IPS-18c (cell line): Measurements from ENCODE around the gene HPS6.
A peak's percentile ranks its signal among the peaks of the same experiment; 100 is the strongest.

Experiments
- H3K4me3 ChIP-seq: 2 replicates; pipeline ENCODE4 v1.7.0; 2013; ENCODE audit warnings: low read depth, mild to moderate bottlenecking, low read length, moderate library complexity; ENCODE audit not compliant: insufficient read depth
- H3K9me3 ChIP-seq: one replicate; pipeline ENCODE4 v1.6.1; 2013; ENCODE audit warnings: mild to moderate bottlenecking, low read length, moderate library complexity; ENCODE audit not compliant: control insufficient read depth, insufficient read depth

HPS6 gene

GRCh38 chr10:102065561-102066398, 631 bp downstream of the HPS6 start:
- H3K9me3 ChIP-seq: peaks cover 2% of the 10 kb centered on the region

DNA sequence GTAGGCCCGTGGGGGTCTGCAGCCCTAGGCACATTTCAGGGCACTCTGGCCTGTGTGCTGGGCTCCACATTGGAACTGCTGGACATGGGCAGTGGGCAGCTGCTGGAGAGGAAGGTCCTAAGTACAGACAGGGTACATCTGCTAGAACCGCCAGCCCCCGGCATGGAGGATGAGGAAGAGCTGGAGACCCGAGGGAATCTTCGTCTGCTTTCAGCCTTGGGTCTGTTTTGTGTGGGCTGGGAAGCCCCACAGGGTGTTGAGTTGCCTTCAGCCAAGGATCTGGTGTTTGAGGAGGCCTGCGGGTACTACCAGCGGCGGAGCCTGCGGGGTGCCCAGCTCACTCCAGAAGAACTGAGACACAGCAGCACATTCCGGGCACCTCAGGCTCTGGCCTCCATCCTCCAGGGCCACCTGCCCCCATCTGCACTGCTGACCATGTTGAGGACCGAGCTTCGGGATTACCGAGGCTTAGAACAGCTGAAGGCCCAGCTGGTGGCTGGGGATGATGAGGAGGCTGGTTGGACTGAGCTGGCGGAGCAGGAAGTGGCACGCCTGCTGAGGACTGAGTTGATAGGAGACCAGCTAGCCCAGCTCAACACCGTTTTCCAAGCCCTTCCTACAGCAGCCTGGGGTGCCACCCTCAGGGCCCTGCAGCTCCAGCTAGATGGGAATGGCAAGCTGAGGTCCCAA, 1.4 kb downstream of the HPS6 start:
- H3K4me3 ChIP-seq: peak overlapping the region; percentile 99
- peaks cover 2% of the 10 kb centered on the region for H3K9me3 ChIP-seq

More at GRCh38 chr10:102065561-102066398, 631 bp downstream of the HPS6 start:
- peak overlapping the region; percentile 99 for H3K4me3 ChIP-seq

DNA sequence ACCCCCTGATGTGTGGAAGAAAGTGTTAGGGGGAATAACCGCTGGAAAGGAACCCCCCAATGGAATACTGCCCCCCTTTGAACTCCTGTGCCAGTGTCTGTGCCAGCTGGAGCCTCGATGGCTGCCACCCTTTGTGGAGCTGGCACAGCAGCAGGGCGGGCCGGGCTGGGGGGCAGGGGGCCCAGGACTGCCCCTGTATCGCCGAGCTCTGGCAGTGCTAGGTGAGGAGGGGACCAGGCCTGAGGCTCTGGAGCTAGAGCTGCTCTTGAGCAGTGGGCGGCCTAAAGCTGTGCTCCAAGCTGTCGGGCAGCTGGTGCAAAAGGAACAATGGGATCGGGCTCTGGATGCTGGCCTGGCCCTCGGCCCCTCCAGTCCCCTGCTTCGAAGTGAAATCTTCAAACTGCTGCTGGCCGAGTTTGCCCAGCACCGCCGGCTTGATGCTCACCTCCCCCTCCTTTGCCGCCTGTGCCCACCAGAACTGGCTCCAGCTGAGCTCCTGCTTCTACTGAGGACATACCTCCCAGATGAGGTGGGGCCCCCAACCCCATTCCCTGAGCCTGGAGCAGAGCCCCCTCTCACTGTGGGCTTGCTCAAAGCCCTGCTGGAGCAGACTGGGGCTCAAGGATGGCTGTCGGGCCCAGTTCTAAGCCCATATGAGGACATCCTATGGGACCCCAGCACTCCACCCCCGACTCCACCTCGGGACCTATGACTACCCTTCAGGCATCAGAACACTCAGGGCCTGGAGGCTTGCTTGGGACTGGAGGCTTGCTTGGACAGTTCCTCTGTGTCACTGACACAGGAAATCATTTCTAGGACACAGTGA, 2.2 kb downstream of the HPS6 start:
- Histone ChIP-seq H3K9me3 (peaks cover 2% of the 10 kb centered on the region), H3K4me3 (no peak overlapping the region)

- Histone ChIP-seq H3K4me3 (no peak overlapping the region), H3K9me3 (peaks cover 2% of the 10 kb centered on the region)
Observed at GRCh38 chr10:102068216-102068615, 3.1 kb downstream of the HPS6 start.

- Histone ChIP-seq H3K4me3 (no peak overlapping the region), H3K9me3 (peaks cover 2% of the 10 kb centered on the region)
Observed at GRCh38 chr10:102069071-102069470, 3.9 kb downstream of the HPS6 start.

DNA sequence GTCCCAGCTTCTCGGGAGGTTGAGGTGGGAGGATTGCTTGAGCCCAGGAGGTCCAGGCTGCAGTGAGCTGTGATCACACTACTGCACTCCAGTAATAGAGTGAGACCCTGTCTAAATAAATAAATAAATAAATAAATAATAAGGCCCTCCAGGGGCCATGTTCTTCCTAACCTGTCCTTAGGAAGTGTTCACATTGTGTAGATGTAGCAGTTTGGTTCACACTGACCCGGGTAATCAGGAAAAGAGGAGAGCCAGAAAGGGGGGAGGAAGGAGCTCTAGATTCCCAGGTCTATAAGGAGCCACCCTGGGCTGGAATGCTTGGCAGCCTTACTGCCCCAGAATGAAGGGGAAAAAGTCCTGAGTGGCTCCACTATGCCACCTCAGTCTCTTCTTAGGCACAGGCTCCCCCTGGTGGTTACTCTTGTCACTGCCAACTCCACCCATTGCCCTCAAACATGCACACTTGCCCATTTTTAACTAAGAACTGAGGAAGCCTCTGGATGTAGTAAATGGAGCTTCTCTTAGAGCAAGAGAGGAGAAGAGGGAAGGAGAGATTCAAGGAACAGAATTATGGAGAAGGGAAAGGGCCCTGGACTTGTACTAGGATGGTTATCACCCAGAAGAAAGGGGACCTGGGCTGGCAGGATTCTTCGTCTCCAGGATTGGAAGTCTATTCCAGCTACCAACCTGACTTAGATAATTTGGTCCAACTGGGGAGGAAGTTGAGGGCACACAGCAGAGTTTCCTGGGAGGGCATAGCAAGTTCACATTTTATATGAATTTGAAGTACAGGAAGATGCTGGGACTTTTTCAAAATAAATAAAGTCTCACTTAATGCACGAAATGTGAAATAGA, 7.8 kb downstream of the HPS6 start:
- H3K9me3 ChIP-seq: peaks cover 2% of the 10 kb centered on the region

DNA sequence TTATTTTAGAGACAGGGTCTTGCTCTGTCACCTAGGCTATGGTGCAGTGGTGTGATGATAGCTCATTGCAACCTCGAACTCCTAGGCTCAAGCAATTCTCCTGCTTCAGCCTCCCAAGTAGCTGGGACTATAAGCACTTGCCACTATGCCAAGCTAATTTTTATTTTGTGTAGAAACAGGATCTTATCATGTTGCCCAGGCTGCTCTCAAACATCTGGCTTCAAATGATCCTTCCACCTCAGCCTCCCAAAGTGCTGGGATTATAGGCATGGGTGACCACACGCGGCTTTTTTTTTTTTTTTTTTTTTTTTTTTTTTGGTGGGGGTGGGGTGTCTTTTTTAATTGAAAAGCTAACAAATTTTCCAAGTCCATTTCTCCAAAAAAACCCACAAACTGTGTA, 18.4 kb downstream of the HPS6 start:
- Histone ChIP-seq H3K9me3 (no peaks in the 10 kb centered on the region), H3K4me3 (no peak overlapping the region)

More for the DNA sequence above, 7.8 kb downstream of the HPS6 start:
- H3K4me3 ChIP-seq: no peak overlapping the region

GRCh38 chr10:102085336-102085735, 20.2 kb downstream of the HPS6 start:
- no peaks in the 10 kb centered on the region for H3K9me3 ChIP-seq
- H3K4me3 ChIP-seq: no peak overlapping the region

DNA sequence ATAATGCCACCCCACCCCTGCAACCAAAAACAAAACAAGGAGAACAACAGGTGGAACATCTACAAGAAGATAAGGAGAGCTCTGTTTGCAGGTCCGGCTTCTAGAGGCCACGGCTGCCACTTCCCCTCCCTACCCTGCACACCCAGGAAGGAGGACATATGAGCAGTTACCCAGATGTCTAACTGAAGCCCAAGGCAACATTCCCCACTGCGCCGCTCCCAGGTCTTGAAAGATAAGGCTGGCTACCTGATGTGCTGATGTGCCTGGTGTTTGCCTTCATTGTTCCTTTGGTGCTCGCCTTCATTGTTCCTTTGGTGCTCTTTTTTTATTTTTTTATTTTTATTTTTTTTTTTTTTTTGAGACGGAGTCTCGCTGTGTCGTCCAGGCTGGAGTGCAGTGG, 21.0 kb downstream of the HPS6 start:
- no peak overlapping the region for H3K4me3 ChIP-seq
- H3K9me3 ChIP-seq: no peaks in the 10 kb centered on the region

GRCh38 chr10:102090772-102091171, 25.6 kb downstream of the HPS6 start:
- no peak overlapping the region for H3K4me3 ChIP-seq

GRCh38 chr10:102096449-102096848, 31.3 kb downstream of the HPS6 start:
- Histone ChIP-seq H3K4me3 (no peak overlapping the region), H3K9me3 (no peaks in the 10 kb centered on the region)

More at GRCh38 chr10:102090772-102091171, 25.6 kb downstream of the HPS6 start:
- no peaks in the 10 kb centered on the region for H3K9me3 ChIP-seq

- H3K4me3 ChIP-seq: no peak overlapping the region
- no peaks in the 10 kb centered on the region for H3K9me3 ChIP-seq
Observed at GRCh38 chr10:102101152-102101551, 36.0 kb downstream of the HPS6 start.

- Histone ChIP-seq H3K4me3 (no peak overlapping the region), H3K9me3 (no peaks in the 10 kb centered on the region)
Observed at GRCh38 chr10:102102421-102102820, 37.3 kb downstream of the HPS6 start.

DNA sequence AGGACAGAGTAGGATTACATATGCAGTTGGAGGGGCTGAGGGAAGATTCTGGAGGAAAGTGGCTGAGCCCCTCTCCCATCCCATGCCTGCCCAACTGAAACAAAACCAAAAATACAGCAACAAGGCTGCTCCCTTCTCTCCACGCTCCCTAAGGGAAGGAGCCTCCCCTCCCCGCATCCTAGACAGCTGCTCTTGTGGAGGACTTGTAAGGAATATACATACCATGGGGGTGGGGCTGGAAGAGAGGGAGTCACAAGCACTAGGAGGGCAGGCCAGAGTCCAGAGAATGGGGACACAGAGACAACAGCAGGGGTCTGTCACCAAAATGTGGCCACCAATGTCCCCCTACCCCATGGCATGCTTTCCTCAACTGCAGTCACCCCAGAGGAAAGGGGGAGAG, 41.8 kb downstream of the HPS6 start:
- Histone ChIP-seq H3K4me3 (no peak overlapping the region), H3K9me3 (no peaks in the 10 kb centered on the region)

DNA sequence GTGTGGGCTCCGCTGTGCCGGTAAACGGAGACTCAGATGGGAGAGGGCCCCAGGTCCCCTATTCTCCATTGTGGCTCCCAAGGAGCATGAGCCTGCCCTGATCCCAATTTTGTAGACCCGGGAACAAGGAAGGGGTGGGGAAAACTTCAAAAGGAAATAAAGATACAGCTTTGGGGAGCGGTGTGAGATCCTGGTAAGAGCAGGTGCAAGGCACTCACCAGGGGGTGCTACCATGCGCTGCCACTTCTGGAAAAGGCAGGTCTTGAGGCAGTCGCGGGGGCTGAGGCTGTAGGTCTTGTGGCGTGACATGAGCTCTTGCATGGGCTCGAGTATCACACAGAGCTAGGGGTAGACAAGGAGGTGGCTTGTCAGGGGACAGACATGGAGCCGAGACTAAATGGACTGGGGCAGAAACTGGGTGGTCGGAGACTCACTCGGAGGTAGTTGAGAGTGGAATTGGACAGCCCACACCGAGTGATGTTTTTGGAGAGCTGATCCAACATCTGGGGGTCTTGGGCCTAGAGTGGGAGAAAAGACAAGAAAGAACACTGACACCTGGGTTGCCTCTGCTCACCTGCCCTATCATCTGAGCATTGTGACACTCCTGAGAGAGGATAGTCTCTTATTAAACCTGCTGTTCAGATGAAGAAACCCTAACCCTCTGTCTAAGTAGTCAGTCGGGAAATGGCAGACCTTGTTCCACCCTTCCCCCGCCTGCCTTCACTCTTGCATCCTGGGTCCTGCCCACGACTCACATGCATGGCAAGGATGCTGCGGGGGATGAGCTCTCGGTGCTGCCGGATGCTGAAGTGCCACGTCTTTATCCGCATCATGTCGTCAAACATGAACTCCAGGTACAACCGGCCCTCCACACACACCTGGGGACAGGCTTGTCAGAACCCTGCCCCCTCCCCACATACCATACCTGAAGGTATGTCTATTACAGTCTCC, 44.3 kb downstream of the HPS6 start:
- H3K9me3 ChIP-seq: no peaks in the 10 kb centered on the region
- H3K4me3 ChIP-seq: no peak overlapping the region

DNA sequence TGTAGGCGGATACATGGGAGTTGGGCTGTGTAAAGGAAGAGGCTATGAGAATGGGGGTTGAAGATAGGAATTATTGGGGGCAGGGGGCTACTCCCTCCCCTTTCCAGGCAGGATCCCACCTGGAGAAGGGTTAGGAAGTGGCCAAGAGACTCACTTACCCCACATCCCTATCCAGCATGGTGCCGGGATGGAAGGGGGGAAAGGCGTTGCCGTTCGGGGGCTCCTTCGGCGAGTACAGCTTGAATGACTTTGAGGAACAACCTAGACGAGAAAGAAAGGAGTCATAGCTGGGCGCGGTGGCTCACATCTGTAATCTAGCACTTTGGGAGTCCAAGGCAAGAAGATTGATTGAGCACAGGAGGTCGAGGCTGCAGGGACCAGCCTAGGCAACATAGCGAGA, 46.1 kb downstream of the HPS6 start:
- Histone ChIP-seq H3K4me3 (no peak overlapping the region), H3K9me3 (no peaks in the 10 kb centered on the region)
